ENCODE data around the gene CTNNA1.
A peak's percentile ranks its signal among the peaks of the same experiment; 100 is the strongest.
"Not testable (repeated sequence)": the region's sequence is repeated elsewhere in the genome, so short reads cannot be mapped to it uniquely, and the experiment has no call there.

Gene CTNNA1

DNA sequence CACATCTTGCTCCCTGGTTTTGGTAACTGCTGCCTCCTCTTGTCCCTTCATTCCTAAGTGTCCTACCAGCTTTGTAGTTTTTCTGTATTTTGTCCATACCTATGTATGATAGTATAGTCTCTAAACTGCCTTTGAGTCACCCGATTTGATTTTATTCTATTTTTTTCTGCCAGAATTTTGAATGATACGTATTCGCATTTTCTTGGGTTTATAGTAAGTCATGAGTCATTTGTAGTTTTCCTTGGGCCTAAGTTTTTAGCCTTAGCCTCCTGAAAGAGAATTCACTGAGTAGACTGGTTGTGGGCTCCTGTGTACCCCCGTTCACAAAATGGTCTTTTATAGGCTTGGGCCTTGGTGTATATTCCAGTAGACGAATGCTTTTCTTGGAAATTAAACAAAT is 62.3 kb downstream of the CTNNA1 start:
- no peak for DNase-seq (ENCODE audit: low spot score)

DNA sequence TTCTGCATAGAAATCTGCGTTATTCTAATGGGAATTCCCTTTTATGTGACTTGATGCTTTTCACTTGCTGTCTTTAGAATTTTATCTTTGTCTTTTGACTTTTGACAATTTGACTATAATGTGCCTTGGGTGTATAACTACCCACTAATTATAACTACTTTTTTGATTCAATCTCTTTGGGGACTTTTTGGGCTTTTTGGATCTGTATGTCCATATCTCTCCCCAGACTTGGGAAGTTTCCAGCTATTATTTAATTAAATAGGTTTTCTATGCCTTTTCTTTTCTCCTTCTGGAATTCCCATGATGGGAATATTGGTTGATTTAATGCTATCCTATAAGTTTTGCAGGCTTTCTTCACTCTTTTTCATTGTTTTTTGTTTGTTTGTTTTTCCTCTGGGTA is 64.0 kb downstream of the CTNNA1 start:
- no peak for DNase-seq (ENCODE audit: low spot score)

DNA sequence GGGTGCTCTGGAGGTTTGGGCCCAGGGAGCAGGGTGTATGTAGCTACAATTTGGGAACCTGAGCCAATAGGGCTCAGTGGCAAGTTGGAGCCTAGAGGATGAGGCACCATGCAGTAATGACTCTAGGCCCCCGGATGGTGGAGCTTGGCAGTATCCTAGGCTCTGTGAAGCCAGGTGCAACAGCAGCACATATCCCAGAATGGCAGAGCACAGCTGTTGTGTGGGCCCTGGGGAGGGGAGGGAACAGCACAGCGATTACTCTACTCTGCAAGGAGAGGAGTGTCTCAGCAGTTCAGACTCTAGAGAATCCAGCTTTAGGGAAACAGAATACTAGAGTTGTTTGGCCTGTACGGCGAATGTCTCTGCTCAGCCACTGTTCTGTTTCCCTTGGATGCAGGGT is 65.9 kb downstream of the CTNNA1 start:
- no peak for DNase-seq (ENCODE audit: low spot score)

GRCh38 chr5:138820695-138821094 is 67.5 kb downstream of the CTNNA1 start:
- DNase-seq (ENCODE audit: low spot score), result no peak

DNA sequence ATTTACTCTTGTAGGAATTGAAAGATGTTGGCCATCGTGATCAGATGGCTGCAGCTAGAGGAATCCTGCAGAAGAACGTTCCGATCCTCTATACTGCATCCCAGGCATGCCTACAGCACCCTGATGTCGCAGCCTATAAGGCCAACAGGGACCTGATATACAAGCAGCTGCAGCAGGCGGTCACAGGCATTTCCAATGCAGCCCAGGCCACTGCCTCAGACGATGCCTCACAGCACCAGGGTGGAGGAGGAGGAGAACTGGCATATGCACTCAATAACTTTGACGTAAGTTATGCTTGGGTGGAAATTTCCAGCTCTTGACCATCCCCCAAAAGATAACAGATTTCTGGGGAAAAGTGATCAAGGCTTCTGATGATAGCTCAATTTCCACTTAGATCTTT is 71.3 kb downstream of the CTNNA1 start:
- DNase-seq (ENCODE audit: low spot score), result no peak

DNA sequence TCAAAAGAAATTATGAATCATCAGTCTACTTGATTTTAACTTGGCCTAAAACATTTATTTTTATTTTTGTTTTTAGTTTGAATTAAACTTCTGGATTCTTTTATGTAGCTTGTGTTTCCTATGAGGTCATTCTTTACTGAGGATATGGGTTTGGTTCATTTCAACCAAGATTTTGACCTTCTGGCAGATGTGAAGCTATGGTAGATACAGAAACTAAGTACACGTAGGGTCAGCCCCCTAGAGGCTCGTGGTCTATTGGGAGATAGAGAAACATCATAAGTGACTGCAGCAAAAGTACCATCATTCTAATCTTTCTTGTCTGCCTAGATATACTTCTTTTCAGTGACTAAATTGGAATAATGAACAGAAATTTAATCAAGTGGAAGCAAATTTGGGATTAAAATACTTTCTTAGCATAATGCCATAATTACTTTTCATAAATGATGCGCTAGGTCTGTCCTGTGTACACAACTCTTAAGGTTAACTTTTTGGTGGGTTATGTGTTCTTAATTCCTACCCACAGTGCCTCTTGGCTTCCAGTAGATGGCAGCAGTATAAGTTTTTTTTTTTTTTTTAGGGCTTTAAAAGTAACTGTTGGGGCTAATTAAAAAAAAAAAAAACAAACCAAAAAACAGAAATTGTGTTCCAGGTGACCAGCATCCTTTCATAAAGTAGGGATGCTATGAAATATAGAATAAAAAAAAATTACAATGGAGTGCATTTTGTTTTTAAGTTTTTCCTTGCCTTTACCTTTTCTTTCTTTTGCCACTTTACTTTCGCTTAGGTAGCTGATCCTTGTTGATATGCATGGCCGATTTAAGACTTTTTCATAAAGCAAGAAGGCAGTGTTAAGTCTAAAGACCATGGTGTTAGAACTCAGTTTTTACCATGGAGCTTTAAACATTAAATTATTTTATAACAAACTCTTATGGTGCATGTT is 72.0 kb downstream of the CTNNA1 start:
- DNase-seq (ENCODE audit: low spot score), result peak; percentile 35

DNA sequence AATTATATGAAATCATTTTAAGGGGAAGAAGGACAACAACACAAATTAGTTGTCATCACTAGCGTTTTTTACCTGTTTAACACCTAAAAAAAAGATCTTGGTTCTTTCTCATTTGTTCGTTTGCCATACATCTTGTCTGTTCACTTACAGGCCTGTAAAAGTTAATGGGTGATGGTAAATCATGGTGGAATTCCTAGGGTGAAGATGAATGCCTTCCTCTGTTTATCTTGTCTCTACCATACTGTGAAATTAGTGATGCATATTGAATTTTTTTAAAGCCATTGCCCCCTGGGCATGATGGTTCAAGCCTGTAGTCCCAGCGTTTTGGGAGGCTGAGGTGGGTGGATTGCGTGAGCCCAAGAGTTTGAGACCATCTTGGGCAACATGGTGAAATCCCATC is 75.3 kb downstream of the CTNNA1 start:
- DNase-seq (ENCODE audit: low spot score), result no peak

- no peak for DNase-seq (ENCODE audit: low spot score)
Observed at GRCh38 chr5:138829341-138829740, 76.1 kb downstream of the CTNNA1 start.

DNA sequence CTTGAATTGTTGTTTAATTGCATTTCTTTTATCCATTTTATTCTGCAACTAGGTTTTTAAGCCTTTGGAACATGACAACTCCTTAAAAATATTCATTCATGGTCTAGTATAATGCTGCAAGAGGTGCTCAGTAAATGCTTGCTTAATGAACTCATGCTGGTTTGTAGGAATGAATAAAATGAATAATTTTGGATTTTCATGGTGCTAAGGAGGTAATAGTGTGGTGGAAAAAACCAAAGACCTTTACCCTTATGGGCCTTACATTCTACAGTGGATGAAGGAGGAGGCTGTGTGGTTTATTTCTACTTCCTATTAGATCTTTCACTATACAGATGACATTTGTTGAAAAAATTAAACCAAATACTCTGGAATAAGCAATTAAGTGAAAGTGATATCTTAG is 78.5 kb downstream of the CTNNA1 start:
- DNase-seq (ENCODE audit: low spot score), result no peak

GRCh38 chr5:138832218-138832617 is 79.0 kb downstream of the CTNNA1 start:
- DNase-seq (ENCODE audit: low spot score), result no peak

GRCh38 chr5:138833080-138833479 is 79.9 kb downstream of the CTNNA1 start:
- DNase-seq (ENCODE audit: low spot score), result no peak

- no peak for DNase-seq (ENCODE audit: low spot score)
Observed at GRCh38 chr5:138833726-138834480, 80.7 kb downstream of the CTNNA1 start.

DNA sequence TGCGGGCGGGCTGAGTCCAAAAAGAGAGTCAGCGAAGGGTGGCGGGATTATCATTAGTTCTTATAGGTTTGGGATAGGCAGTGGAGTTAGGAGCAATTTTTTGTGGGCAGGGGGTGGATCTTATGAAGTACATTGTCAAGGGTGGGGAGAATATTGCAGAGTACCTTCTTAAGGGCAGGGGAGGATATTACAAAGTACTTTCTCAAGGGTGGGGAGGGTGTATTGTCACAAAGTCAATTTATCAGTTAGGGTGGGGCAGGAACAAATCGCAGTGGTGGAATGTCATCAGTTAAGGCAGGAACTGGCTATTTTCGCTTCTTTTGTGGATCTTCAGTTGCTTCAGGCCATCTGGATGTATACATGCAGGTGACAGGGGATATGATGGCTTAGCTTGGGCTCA is 81.6 kb downstream of the CTNNA1 start:
- DNase-seq (ENCODE audit: low spot score), result not testable (repeated sequence)

- DNase-seq (ENCODE audit: low spot score), result no peak
Observed at GRCh38 chr5:138837160-138837559, 83.9 kb downstream of the CTNNA1 start.

- no peak for DNase-seq (ENCODE audit: low spot score)
Observed at GRCh38 chr5:138840103-138840502, 86.9 kb downstream of the CTNNA1 start.

DNA sequence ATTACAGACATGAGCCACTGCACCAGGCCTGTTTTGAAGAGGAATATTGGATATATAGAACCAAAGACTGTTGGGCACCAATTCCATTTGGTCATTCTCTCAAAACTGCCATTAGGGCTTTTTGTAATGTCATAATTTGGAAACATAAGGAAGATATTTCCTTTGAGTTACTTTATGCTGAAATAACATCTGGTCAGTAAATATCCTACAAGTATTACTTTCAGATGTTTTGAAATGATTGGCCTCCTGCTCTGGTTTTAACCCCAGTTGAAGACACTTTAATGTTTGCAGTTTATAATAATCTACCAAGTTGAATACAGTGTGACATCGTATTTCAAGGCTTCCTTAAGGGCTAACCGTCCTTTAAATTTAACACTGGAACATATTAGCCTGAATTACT is 88.3 kb downstream of the CTNNA1 start:
- no peak for DNase-seq (ENCODE audit: low spot score)

DNA sequence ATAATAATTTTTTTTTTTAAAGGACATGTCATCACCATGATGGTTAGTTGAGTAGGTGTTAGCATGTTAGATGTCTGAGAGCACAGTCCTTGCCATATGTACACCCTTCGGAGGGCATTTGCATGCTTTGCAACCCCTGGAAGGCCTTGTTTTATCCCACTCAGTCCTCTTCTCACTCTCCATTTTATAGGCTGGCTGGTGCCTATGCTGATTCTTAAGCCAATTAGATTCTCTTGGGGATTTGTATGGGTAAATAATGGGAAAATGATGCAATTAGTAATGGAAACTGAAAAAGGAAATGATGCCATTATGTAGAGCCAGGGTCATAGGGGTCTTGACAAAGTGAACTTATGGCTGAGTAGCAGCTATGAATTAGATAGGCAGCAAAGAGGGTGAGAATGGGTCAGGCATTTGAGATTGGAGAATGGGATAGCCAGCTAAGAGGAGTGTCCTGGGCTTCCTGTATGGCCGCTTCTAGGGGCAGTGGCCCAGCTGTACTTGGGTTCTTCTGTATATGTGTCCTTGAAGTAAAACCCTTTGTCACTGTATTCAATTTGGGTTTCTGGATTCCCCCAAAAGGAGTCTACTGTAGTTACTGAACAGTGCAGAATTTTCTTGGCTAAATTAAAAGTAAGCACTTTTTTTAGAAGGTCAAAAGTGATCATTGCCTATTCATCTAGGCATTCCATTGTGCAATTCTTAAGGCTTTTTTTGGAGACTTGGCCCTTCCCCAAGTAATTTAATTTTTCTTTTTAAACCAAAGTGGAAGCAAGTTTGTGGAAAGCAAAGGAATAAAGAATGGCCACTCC is 90.3 kb downstream of the CTNNA1 start:
- no peak for DNase-seq (ENCODE audit: low spot score)

DNA sequence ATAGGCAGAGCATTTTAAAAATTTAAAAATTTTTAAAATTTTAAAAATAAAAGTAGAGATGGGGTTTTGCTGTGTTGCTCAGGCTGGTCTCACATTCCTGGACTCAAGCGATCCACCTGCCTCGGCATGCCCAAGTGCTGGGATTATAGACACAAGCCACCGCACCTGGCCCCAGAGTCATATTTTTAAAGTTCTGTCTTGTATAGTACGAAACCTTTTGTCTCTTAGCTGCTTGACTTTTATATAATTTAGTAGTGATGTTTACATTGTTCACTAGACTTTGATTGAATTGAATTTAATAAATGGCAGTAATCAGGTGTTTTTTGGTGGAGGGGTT is 90.9 kb downstream of the CTNNA1 start:
- DNase-seq (ENCODE audit: low spot score), result no peak

DNA sequence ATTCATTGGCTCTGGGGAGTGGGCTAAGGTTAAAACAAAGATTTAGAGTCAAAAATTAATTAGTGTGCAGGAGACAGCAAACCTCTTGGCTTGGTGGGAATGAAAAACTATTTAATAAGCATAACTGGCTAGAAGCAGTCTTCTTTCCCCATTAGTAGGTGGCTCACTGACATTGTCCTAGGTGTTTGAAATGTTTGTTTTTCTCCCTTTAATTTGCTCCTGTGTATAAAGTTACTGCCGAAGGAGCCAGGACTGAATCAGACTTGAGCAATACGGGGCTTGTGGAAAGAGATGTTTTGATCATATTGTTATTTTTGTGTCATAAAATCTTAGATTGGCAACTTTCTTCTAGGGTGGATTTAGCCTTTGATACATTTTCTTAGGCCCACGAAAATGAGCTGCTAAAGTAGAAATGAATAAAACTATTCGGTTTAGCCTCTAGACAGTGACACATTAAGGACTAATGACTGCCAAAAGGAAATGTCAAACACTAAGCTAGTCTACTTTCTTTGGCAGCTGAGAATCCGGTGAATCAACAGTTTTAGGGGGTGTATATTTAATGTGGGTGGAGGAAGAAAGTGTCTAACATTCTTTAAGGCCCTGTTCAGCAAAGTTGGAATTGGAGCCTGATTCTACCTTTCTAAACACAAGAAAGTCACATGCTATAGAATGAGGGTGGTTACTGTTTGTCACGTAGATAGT is 91.7 kb downstream of the CTNNA1 start:
- no peak for DNase-seq (ENCODE audit: low spot score)

GRCh38 chr5:138849439-138849838 is 96.2 kb downstream of the CTNNA1 start:
- no peak for DNase-seq (ENCODE audit: low spot score)

DNA sequence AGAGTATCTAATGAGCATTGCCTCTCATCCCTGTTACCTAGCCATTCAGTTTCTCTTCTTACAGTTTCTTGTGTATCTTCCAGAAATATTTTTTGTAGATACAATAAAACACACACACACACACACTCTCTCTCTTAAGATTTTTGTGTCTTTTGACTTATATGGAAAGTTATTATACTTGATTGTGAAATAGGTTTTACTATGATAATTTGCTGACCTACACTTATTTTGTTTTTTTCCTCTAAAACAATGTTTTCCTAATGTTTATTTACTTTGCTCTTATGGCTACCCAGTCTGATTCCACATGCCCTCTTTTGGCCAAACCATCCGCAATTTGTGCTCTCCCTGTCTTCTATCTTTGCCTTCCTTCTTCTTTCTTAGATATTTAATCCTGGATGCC is 96.7 kb downstream of the CTNNA1 start:
- no peak for DNase-seq (ENCODE audit: low spot score)

- DNase-seq (ENCODE audit: low spot score), result no peak
Observed at GRCh38 chr5:138850865-138851435, 97.7 kb downstream of the CTNNA1 start.

Measured in activated CD4-positive, alpha-beta T cell treated with anti-CD3 and anti-CD28 coated beads, Interleukin-2, Interleukin-4, amounts not matched to agents 100 ng/mL and 50 ng/mL, durations not matched to agents 16 hours and 8 hours (primary cell).